Ectodermal cell (in vitro differentiated cells): ENCODE data around the gene STK32C.
"Not testable (repeated sequence)": the region's sequence is repeated elsewhere in the genome, so short reads cannot be mapped to it uniquely, and the experiment has no call there.

Experiments used
- H3K27ac ChIP-seq: 2 replicates; pipeline ENCODE4 v1.7.0; 2013; ENCODE audit warnings: mild to moderate bottlenecking, low read depth, low read length; ENCODE audit not compliant: insufficient read depth, poor library complexity, severe bottlenecking
- H3K27me3 ChIP-seq: 2 replicates; pipeline ENCODE4 v1.7.0; 2013; ENCODE audit warnings: mild to moderate bottlenecking, low read length; ENCODE audit not compliant: insufficient read depth, control insufficient read depth, poor library complexity, severe bottlenecking
- H3K36me3 ChIP-seq: one replicate; pipeline ENCODE4 v1.7.0; 2013; ENCODE audit warnings: low read length; ENCODE audit not compliant: control insufficient read depth, insufficient read depth
- H3K4me1 ChIP-seq: one replicate; pipeline ENCODE4 v1.7.0; 2013; ENCODE audit warnings: low read length; ENCODE audit not compliant: control insufficient read depth, insufficient read depth
- H3K4me3 ChIP-seq: 2 replicates; pipeline ENCODE4 v1.7.0; 2013; ENCODE audit warnings: low read depth, low read length, control low read depth; ENCODE audit not compliant: insufficient read depth
- H3K9me3 ChIP-seq: 2 replicates; pipeline ENCODE4 v1.7.0; 2013; ENCODE audit warnings: mild to moderate bottlenecking, low read length, moderate library complexity; ENCODE audit not compliant: control insufficient read depth
- WGBS, 2 experiments: methylation state at CpG; one replicate each; pipeline ENCODE4 v1.1.7; 2013; ENCODE audit warnings: missing lambda C conversion rate in 2 of 2; 5-methylcytosine and 5-hydroxymethylcytosine counted together

Gene STK32C

DNA sequence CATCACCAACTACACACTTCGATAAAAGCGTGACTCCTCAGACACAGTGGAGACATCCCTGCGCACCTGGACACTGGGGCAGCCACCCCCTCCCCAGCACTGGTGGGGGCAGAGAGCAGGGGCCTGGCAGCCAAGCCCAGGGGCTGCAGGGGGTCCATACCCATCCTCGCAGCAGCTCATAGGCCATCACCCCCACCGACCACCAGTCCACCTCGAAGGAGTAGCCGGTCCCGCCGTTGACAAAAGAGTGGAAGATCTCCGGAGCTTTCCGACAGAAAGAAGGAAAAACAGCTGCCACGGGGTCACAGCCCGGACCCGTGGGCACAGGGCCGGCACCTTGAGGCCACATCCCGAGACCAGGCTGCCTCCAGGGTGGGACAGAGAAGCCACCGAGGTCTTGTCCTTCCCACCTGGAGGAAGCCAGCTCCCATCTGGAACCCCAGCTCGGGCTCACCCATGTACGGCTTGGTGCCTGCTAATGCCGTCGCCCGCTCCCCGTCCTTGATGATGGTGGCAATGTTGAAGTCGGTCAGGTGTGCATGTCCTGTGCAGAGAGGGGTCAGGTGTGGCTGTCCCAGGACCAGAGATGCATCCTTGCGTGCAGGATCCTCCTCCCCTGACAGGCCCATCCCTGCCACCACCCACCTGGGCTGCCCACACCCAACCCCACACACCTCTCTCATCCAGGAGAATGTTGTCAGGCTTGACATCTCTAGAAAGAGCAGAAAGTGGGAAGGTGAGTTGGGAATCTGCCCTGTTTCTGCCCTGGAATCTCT, 82.5 kb downstream of the STK32C start:
- no peak overlapping the region for H3K4me3 ChIP-seq
- no peaks in the 10 kb centered on the region for H3K9me3 ChIP-seq
- WGBS, 2 experiments: 95% methylated on average over 25 of the region's 25 CpGs
- no peak overlapping the region for H3K27ac ChIP-seq
- no peaks in the 10 kb centered on the region for H3K36me3 ChIP-seq
- no peaks in the 10 kb centered on the region for H3K4me1 ChIP-seq
- H3K27me3 ChIP-seq: no peaks in the 10 kb centered on the region

DNA sequence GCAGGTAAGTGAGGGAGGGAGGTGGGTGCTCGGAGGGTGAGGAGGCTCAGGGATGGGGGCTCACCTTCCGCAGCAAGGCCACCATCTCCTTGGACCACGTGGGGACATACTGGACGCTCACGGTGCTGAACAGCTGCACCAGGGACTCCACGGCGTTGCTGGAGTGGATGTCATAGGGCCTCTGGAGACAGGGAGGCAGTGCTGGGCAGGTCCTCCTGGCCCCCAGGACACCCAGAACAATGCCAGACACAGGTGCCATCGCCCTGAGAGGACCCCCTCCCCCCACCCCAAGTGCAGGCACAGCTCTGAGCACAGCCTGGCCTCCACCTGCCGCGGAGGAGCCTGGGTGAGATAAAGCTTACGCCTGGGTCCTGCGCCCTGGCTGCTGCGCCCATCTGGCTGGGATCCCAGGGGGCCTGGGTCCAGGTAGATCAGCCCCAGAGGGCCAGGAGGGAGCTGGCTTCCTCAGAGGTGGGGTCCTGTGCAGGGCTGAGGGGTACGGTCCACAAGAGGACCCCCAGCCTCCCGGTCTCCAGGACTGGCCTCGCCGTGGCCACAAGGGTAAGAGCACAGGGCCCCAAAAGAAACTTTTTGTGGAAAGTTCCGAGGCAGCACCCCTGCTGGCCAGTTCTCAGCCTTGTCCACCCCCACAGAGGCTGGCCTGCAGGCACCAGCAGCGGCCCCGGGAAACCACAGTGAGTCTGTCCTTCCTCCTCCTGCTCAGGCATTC, 83.2 kb downstream of the STK32C start:
- Histone ChIP-seq H3K27ac (no peak overlapping the region), H3K27me3 (no peaks in the 10 kb centered on the region), H3K4me1 (no peaks in the 10 kb centered on the region), H3K9me3 (no peaks in the 10 kb centered on the region), H3K4me3 (no peak overlapping the region), H3K36me3 (no peaks in the 10 kb centered on the region)
- 91 to 92% methylated on average over 20 of the region's 20 CpGs for WGBS, 2 experiments

- H3K27me3 ChIP-seq: no peaks in the 10 kb centered on the region
- WGBS, 2 experiments: 93 to 94% methylated on average over 23 of the region's 23 CpGs
- no peak overlapping the region for H3K4me3 ChIP-seq
- H3K27ac ChIP-seq: no peak overlapping the region
- H3K4me1 ChIP-seq: no peaks in the 10 kb centered on the region
- no peaks in the 10 kb centered on the region for H3K9me3 ChIP-seq
- H3K36me3 ChIP-seq: no peaks in the 10 kb centered on the region
Measured at GRCh38 chr10:132223611-132224342, 84.0 kb downstream of the STK32C start.

GRCh38 chr10:132223156-132223590, 84.6 kb downstream of the STK32C start:
- Histone ChIP-seq H3K4me1 (no peaks in the 10 kb centered on the region), H3K9me3 (no peaks in the 10 kb centered on the region), H3K36me3 (no peaks in the 10 kb centered on the region), H3K27me3 (no peaks in the 10 kb centered on the region), H3K27ac (no peak overlapping the region), H3K4me3 (no peak overlapping the region)
- WGBS, 2 experiments: 40 to 44% methylated on average over 16 of the region's 16 CpGs

DNA sequence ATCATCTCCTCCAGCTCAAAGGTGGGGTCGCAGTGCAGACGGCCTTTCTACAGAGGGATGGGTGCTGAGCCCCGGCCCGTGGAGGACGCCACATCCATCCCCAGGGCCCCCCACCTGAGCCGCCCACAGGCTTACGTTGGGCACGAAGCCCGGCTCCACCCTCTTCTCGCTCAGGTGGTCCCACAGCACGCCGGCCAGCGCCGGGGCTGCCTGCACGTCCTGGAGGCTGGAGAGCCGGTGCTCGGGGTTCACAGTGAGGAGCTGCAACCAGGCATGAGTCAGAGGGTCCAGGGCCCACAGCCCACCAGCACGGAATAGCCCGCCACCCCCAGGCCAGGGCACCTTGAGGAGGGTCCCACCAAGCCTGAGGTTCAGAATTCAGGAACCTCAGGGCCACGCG, 85.0 kb downstream of the STK32C start:
- Histone ChIP-seq H3K36me3 (no peaks in the 10 kb centered on the region), H3K9me3 (no peaks in the 10 kb centered on the region), H3K4me1 (no peaks in the 10 kb centered on the region), H3K27ac (no peak overlapping the region), H3K27me3 (no peaks in the 10 kb centered on the region), H3K4me3 (no peak overlapping the region)
- 76 to 78% methylated on average over 21 of the region's 21 CpGs for WGBS, 2 experiments

DNA sequence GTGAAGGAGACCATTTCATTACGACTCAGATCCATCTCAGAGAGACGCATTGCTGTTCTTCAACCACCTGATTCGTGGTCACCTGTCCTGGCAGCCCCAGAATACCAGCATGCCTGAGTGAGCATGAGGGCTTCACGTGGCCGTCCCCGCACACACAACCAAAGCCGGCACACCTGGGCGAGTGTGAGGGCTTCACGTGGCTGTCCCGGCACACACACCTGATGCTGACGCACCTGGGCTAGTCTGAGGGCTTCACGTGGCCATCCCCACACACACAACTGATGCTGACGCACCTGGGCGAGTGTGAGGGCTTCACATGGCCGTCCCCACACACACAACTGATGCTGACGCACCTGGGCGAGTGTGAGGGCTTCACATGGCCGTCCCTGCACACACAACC, 86.8 kb downstream of the STK32C start:
- H3K27ac ChIP-seq, H3K9me3 ChIP-seq, H3K4me1 ChIP-seq, H3K36me3 ChIP-seq, H3K27me3 ChIP-seq, H3K4me3 ChIP-seq: not testable (repeated sequence)
- 91 to 93% methylated on average over 18 of the region's 18 CpGs for WGBS, 2 experiments

DNA sequence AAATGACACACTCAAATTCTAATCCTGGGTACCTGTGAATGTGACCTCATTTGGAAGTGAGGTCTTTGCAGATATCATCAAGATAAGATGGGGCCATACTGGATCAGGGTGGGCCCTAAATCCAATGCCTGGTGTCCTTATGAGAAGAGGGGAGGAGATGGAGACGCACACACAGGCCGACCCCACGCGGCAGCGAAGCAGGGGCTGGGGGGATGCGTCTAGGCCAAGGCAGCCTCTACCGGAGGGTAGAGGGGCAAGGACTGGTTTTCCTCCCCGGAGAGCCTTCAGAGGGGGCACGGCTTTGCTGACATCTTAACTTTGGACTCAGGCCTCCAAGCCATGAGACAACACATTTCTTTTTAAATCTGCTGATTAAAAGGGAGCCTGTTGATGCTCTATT, 87.7 kb downstream of the STK32C start:
- Histone ChIP-seq H3K9me3 (no peaks in the 10 kb centered on the region), H3K36me3 (no peaks in the 10 kb centered on the region), H3K4me3 (no peak overlapping the region), H3K27me3 (no peaks in the 10 kb centered on the region), H3K27ac (no peak overlapping the region), H3K4me1 (no peaks in the 10 kb centered on the region)
- 91 to 96% methylated on average over 9 of the region's 9 CpGs for WGBS, 2 experiments

DNA sequence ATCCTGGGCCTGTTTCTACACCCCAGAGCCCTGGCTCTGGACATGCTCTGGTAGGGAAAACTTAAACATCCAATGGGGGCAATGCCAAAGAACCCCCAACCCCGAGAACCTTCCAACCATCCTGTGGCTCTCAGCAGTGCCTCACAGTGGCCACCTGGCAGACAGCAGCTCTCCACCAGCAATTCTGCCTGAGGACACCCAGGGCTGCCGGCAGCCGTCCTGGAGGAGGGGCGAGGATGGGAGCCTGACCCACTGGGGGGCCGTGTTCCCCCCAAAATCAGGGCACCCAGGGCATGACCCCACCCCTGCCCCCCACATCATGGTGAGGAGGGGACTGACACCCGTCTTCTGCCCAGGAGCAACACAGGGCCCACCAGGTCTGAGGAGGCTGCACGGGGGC, 88.3 kb downstream of the STK32C start:
- H3K4me1 ChIP-seq: no peaks in the 10 kb centered on the region
- H3K27me3 ChIP-seq: no peaks in the 10 kb centered on the region
- no peak overlapping the region for H3K4me3 ChIP-seq
- 84 to 88% methylated on average over 7 of the region's 7 CpGs for WGBS, 2 experiments
- no peaks in the 10 kb centered on the region for H3K36me3 ChIP-seq
- no peaks in the 10 kb centered on the region for H3K9me3 ChIP-seq
- H3K27ac ChIP-seq: no peak overlapping the region

DNA sequence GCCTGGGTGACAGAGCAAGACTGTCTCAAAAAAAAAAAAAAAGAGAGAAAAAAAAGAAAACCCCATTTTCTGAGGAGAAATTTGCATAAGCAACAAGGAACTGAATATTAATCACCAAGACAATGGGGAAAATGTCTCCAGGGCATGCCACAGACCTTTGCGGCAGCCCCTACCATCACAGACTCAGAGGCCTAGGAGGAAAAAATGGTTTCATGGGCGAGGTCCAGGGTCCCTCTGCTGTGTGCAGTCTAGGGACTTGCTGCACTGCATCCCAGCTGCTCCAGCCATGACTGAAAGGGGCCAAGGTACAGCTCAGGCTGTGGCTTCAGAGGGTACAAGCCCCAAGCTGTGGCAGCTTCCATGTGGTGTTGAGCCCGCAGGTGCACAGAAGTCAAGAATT, 91.3 kb downstream of the STK32C start:
- H3K36me3 ChIP-seq, H3K9me3 ChIP-seq, H3K27ac ChIP-seq, H3K27me3 ChIP-seq, H3K4me1 ChIP-seq, H3K4me3 ChIP-seq: not testable (repeated sequence)
- WGBS, 2 experiments: 91 to 93% methylated on average over 3 of the region's 3 CpGs

DNA sequence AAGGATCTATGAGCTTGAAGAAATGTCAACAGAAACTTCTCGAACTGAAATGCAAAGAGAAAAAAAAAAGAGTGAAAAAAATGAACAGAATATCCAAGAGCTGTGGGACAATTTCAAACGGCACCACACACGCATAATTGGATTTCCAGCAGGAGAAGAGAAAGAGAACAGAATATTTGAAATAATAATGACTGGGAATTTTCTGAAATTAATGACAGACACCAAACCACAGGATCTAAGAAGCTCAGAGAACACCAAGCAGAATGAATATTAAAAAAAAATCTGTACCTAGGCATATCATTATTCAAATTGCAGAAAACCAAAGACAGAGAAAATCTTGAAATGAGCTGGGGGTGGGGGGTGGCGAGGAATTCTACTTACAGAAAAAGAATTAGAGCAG, 93.8 kb downstream of the STK32C start:
- Histone ChIP-seq H3K4me3 (no peak overlapping the region), H3K9me3 (no peaks in the 10 kb centered on the region), H3K4me1 (no peaks in the 10 kb centered on the region), H3K36me3 (no peaks in the 10 kb centered on the region), H3K27ac (no peak overlapping the region), H3K27me3 (no peaks in the 10 kb centered on the region)
- 69 to 87% methylated on average over 3 to 4 of the region's 4 CpGs for WGBS, 2 experiments
